Kidney capillary endothelial cell (primary cell): ENCODE data around the gene CDC7.

ENCODE experiments used
- DNase-seq: peaks from one replicate; pipeline ENCODE4 v3.0.0-alpha.2; 2018; ENCODE audit warnings: low spot score

The CDC7 gene

DNA sequence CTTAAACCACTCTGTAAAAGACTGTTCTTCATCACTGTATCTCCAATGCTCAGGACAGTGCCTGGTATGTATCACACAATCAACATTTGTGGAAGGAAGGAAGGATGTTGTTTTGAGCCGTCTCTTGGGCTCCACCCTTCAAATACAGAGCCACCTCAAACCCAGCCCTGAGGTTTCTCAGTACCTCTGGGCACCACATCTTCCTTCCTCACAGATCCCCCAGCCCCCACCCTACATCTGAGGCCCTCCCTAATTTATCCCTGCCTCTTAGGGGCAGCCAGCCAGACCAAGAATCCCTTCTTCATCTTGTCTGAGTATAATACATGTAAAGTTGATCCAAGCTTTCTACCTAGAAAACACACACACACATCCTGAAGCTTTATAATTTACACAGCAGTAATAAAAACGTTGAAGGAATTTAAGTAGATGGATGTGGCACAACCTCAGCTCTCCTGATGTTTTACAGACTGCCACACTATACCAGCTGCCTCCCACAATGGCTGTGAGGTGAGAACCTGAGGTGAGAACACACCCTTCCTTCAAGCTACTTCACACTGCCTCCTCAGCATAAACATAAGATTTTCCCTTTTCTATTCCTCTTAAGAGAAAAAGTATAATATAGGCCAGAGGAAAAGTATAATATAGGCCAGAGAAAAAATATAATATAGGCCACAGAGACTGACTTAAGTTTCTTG lies 48.5 kb downstream of the CDC7 start:
- no peak for DNase-seq

DNA sequence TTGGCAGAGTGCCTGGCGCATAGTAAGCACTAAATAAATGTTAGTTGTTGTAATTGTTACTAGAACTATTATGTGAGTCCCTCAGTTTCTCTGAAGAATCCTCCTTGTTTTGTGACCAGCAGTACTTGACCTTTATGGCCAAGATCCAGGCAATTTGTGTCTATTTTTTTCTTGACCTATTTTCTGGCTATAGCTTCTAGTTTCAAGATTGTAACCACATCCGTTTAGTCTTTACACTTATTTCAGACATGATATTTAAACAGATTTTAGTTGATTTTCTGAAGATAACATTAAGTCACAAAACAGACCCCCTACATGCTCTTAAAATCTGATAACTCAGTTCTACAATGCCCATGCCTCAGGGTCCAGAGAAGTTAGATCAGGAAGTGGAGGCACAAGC lies 50.3 kb downstream of the CDC7 start:
- DNase-seq = no peak

DNA sequence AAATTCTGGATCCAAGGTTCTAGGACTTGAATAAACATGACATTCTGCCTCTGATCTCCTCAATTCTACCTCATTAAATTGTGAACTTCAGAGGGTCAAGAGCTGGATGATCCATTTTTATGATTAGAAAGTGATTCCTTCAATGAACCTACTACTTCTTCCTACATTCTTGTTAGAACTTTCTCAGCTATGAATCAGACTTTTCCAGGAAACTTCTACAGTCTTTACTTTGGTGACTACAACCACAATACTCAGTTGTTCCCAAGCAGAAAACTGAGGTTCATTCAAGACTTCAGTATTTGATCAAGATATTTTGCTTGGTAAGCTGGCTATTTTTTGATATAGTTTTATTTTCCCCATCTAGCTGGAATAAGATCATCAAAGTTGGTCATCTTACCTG lies 51.4 kb downstream of the CDC7 start:
- no peak for DNase-seq

DNA sequence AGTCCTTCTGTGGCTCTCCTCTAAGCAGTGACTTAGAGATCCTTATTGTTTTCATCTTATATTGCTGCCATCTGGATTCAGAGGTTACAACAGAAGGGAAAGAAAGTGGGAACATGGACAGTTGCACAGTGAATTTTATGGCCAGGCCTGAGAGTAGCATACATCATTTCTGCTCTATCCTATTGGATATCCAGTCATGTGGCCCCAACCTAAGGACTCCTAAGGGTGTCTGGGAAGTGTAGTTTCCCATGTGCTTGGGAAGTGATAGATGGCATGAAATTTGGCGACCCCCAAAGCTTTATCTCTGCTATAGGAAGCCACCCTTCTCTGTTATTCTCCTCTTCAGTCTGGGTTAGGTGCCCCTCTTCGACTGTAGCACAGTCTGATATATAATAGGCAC lies 51.9 kb downstream of the CDC7 start:
- DNase-seq = no peak

DNA sequence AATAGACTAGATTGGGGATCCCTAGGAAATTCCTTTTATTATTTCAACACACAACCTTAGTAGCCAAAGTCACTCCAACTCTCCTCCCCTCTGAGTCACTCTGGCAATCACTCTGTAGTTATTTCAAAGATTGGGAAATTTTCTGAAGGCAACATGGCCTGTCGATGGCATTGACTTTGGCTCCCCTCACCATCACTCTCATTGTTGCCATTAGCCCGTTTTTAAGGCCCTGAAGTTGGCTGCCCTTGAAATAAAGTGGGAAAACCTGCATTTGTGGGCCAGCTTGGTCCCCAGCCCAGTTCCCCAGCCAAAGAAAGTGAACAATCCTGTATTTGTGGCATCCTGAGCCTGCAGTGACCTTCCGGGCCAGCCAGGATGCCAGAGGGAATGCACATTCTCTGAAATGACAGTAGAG lies 52.5 kb downstream of the CDC7 start:
- DNase-seq = no peak

DNA sequence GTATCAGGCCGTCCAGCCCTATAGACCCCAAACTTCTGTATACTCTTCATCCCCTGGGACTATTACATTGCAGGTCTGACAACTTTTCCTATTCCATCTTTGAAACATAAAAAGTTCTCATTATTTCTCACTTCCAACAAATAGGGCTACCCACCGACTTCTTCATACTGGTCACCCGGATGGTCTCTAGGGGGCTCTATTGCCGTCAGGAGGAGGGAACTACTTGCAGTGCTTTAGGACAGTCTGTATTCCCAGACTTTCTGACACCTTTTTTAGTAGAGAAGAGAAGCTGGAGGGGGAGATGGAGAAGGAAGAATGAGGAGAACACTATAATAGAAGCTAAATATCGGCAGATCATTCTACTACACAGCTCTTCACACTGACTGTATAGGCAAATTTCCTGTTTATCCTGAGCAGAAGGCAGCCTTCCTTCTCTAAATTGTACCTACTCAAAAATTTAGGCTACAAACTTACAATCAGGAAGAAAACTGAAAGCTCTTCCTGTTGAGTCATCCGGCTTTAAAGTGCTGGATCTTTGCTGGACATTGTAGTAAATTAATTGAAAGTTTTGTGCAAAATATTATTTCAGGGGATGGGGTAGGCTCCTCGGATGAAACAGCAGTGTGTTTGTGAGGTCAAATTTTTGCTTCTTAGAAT lies 54.6 kb downstream of the CDC7 start:
- DNase-seq = peak; percentile 48

DNA sequence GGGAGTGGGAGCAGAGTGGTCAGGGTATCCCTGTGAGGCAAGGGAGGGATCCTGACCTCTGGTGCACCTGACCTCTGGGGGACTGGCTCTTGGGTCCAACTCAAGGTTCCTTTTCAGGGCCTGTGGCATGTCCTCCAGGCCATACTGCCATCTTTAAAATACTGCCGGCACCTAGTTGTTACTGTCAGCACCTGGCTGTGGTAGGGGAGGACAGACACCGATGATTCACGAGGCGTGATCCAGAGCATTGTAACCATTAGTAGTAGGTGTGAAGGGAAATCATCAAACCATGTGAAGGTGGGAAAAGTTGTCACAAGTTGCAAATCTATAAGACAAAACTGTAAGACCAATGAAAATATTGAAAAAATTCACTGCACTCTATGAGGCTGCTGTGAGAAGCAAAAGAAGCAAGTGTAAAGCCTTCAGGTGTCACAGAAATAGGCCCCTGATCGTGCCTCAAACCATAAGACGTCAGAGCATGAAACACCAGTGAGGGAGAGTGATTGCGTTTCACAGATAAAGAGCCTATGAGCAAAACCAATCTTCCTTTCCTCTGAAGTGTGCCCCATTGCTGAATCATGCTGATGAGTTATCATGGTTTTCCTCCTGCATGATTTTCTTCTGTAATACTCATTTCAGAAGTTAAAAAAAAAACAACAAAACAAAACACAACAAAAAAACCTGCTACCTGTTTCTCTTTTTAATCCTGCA lies 55.3 kb downstream of the CDC7 start:
- no peak for DNase-seq

DNA sequence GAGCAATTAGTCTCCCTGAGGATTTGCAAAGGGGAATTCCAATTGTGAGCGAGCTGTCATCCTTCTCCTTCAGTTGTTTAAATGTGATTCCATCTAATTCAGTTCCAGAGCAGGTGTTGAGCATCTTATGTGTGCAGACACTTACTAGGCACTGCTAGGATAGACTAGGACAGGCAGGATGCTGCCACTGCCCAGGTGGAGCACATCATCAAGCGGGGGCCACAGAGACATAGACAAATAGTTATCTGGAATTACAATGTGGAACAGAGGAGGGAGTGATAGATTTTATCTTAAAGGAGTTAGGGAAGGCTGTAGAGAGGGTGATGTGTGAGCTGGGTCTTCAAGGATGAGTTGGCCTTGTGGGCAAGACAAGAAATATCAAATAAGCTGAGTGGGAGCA lies 55.9 kb downstream of the CDC7 start:
- no peak for DNase-seq

DNA sequence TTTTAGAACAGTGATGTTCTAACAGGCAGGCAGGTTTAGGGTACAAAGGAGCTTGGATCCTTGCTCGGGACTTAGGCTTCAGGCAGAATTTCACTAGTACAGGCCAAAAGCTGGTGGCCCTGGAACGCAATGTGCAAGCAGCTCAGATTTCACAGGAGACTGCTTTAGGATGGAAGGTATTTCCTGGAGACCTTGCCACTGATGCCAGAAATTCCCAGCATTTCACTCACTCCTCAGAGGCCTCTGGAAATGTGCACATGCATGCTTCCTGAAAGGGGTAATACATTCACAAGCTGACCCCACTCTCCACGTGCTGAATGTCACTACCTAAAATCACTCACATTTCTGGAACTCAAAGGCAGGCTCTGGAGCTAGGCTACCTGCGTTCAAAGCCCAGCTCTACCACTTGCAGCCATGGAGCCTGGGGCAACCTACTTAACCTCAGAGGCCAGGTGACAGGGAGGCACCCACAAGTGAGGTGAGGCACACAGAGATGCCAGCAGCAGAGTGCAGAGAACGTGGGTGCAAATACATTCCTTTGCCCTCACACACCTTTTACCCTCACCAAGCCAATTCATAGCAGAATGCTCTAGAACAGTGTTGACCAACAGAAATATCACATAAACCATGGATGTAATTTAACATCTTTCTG lies 56.5 kb downstream of the CDC7 start:
- DNase-seq = no peak

DNA sequence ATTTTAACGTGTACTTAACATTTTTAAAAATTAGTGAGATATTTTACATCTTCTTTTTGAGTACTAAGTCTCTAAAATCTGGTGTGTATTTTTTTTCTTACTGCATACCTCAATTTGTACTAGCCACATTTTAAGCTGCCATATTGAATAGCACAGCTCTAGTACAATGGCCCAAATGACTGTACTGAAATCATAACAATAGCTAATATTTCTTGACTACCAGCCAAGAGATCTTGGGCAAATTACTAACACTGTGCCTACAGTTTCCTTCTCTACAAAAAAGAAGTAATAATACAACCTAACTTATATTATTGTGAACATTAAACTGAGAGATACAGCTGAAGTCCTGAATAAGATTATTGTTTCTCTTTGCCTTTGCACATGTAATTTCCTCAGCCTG lies 57.2 kb downstream of the CDC7 start:
- DNase-seq = peak; percentile 42

DNA sequence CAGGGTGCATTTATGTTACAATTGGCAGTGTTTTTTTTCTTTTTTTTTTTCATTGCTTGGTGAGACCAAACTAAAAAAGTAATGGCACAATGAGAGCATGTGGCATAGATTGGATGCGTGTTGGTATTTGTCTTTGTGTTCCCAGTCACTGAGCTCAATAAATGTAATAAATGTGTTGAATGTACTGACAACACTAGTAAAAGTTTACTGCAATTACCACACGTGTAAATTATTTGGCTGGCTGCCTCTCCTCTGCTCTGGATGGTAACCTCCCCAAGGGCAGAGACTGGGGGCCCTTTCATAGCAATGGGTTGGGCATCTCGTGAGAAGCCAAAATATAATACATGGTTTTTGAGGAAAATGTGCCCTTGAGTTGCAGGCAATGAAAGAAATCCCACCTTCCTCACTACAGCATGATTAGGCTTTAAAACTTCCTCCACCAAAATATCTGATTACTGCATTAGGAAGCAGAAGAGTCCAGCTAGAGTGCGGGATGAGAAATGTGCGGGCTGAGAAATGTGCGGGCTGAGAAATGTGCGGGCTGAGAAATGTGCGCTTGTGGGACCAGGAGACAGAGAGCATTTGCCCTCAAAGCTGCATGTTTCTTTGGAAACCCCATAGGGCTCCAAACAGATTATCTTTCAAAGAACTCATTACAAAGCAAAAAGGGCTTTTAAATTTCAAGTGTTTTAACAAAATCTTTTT lies 58.5 kb downstream of the CDC7 start:
- no peak for DNase-seq

DNA sequence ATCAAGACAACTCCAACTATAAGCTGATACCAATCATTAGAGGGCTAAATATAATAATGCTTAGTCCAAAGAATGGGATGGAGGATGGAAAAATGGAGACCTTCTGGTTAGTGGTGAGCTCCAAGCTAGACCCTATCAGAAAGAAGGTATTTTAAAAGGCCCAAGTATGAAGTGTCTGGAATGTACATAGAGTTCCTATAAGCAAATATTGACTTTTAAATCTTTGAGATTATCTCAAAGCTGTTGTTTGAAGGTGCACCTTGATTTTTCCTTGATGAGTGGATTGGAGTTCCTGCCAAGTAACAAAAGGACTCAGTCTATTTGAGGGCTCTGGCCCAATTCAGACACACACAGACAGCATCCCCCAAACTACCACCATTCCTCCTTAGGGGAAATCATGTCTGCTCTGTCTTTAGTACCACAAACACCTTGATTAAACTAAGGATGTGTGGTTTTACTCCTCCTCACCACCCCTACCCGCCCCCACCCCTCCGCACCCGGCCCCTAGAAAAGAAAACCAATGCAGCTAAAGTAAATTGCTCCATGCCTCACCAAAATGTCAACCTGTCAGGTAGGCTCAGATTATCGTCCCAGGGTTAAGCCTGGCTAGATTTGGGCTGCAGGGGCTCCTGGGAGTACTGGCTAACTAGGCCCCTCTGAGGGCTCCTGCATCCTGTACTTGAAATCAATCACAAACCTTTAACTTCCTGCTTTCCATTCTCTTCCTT lies 59.4 kb downstream of the CDC7 start:
- no peak for DNase-seq

DNA sequence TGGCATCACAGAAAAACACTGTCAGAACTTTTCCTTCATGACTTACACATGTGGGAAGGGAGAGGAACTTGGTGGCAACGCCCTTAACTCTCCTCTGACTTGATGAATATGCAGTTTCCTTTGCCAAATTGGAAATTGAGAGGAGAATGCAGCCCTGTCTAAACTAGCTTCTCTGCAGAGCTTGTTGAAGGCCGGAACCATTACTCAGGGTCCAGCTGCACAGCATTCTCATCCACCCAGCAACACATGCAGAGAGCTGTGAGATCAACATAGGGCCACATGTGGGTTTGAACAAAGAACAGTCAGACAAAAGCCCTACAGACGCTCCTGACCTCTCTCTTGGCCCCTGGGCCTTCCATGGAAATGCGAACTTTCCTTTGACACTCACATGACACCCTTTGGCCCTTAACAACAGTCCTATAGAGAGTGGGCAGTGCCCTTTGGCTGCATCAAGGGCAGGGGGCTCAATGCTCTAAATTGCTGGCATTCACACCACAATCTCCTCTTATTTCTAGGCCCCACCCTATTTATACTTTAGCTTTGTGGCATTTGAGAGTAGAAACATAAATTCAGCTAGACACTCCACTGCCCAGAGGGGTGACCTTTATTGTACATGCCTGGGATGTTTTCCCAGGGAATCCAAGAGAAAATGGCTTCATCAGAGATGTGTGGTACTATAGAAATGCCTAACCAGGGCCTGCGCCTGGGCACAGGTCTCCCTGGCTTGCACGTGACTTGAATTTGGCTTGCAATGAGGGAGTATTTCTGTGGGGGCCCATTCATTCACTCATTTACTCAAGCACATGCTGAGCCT lies 64.4 kb downstream of the CDC7 start:
- DNase-seq = no peak

DNA sequence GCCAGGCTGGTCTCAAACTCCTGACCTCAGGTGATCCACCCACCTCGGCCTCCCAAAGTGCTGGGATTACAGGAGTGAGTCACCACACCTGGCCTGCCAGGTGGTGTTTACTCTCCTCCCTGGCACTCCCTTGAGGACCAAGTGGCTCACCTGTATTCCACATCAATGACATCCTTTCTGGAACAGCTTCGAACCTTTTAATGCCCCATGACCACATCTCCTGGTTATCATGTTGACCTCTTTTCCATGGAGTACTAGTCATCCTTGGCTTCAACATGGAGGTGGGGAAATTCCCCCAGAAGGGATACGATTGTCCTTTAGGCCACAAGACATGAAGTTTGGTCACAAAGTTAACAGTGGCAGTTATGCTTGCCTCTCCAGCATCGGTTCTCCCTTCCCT lies 66.9 kb downstream of the CDC7 start:
- no peak for DNase-seq

DNA sequence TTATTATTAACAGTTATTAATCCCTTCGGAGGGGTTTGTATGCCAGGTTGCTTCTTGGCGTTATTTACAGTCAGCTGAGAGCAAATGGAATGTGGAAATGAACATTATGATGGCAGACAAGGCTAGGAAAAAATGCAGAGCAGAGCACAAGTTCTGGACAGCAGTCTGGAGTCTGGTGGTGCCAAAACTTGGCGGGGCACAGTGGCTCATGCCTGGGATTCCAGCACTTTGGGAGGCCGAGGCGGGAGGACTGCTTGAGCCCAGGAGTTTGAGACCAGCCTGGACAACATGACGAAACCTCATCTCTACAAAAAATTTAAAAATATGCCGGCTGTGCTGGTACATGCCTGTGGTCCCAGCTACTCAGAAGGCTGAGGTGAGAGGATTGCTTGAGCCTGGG lies 67.6 kb downstream of the CDC7 start:
- no peak for DNase-seq

DNA sequence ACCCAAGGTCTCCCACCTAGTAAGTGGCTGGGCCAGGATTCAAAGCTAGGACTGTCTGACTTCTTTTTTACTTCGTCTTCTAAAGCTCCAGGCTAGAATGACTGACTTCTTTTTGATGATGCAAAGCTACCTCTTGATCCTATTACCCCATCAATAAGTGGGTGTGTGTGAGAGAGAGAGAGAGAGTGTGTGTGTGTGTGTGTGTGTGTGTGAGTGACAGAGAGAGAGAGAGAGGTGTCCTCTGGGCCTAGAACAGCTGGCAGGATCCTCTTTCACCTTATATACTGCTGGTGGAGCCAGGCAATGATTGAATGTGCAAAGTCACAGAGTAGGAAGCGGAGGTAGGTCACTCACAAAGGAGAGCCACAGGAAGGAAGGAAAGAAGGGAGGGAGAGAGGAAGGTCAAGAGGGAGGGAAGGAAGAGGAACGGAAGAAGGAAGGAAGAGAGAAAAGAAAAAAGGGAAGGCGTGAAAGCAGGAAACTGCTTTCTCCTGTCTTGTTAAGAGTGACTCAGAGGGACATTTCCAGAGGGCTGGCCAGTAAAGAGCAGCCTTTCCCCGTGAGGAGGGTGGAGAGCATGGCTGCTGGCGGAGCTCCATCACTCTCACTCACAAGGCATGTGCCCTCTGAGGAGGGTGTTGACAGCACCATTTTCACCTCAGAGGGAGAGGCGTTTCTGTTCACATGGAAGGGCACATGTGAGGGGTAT lies 68.9 kb downstream of the CDC7 start:
- peak; percentile 22 for DNase-seq

DNA sequence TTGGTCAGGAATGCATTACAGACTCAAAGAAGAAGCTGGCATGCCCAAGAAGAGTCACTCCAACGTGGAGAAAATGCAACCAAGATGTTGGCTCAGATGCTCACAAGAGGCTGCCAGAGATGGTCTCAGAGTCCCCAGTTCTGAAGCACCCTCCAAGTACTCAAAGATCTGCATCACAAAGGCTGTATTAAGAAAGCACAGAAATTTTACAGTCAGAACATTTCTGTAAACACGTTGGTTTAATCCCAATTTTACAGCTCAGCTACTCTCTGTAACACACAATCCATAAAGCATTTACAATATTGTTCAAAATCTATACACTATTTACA lies 69.4 kb downstream of the CDC7 start:
- no peak for DNase-seq

DNA sequence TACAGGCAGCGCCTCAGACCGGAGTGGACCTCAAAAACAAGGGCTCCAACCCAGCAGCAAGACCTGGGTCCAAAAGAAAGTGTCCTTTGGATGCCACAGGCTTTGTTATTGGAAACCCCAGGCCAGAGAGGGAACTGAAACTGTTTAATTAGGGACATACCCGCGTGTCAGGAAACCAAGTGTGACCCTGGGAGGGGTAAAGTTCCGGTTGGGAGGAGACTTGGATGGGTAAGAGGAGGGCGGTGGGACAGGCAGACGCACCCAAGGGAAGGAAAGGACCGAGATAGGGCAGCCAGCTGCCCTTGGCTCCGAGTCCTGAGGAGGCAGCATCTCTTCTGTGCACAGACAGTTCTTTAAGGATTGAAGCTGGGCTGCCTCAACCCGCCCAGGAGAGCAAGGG lies 71.4 kb downstream of the CDC7 start:
- DNase-seq = no peak
